SK-N-MC (cell line): ENCODE measurements around the gene HBD.

Experiments used
- DNase-seq: peaks from one replicate; pipeline ENCODE4 v3.0.0-alpha.2; 2011; ENCODE audit warnings: low read depth, low spot score
- H3K27ac ChIP-seq: fragments of 200-600 bp; sonication (generic); 2 replicates; pipeline ENCODE4 v1.5.1; 2016; ENCODE audit warnings: mixed run types
- H3K36me3 ChIP-seq: fragments of 200-600 bp; sonication (generic); 2 replicates; pipeline ENCODE4 v1.6.1; 2017; ENCODE audit warnings: antibody characterized with exemption, low read length, mixed read lengths; ENCODE audit not compliant: insufficient read depth
- H3K4me3 ChIP-seq: fragments of 200-600 bp; sonication (generic); 2 replicates; pipeline ENCODE4 v1.5.1; 2016
- H3K9ac ChIP-seq: fragments of 200-600 bp; sonication (generic); 2 replicates; pipeline ENCODE4 v1.8.0; 2017; ENCODE audit warnings: mixed run types, mixed read lengths; ENCODE audit not compliant: insufficient read length
- H3K9me3 ChIP-seq: fragments of 200-600 bp; sonication (generic); 2 replicates; pipeline ENCODE4 v1.6.1; 2017; ENCODE audit warnings: low read depth, mild to moderate bottlenecking, antibody characterized with exemption, low read length, moderate library complexity, mixed read lengths
- EZH2 ChIP-seq: fragments of 200-600 bp; sonication (generic); IDR thresholded peaks from one replicate; pipeline ENCODE4 v1.6.1; 2017; ENCODE audit warnings: antibody characterized with exemption
- FOXP2 ChIP-seq: optimal IDR thresholded peaks from 2 replicates; pipeline ENCODE3; 2011; ENCODE audit warnings: mild to moderate bottlenecking, moderate library complexity; ENCODE audit not compliant: insufficient read depth; ENCODE audit errors: extremely low read length, control extremely low read depth
- POLR2AphosphoS5 ChIP-seq: IDR thresholded peaks from 2 replicates; pipeline ENCODE4 v1.6.1; 2012; ENCODE audit warnings: mild to moderate bottlenecking, low read depth, low read length, borderline replicate concordance

HBD gene

GRCh38 chr11:5245155-5245554, 10.9 kb upstream of the HBD start:
- Histone ChIP-seq H3K4me3 (no peak overlapping the region), H3K9me3 (no peaks in the 10 kb centered on the region), H3K27ac (no peak overlapping the region), H3K9ac (no peak overlapping the region), H3K36me3 (no peaks in the 10 kb centered on the region)
- TF ChIP-seq FOXP2 (no peak), POLR2AphosphoS5 (no peak), EZH2 (no peak)
- no peak for DNase-seq

- no peak for DNase-seq
- Histone ChIP-seq H3K9ac (no peak overlapping the region), H3K36me3 (no peaks in the 10 kb centered on the region), H3K4me3 (no peak overlapping the region), H3K9me3 (no peaks in the 10 kb centered on the region), H3K27ac (no peak overlapping the region)
- TF ChIP-seq POLR2AphosphoS5 (no peak), FOXP2 (no peak), EZH2 (no peak)
Measured at GRCh38 chr11:5243816-5244180, 9.5 kb upstream of the HBD start.

GRCh38 chr11:5242933-5243815, 8.9 kb upstream of the HBD start:
- DNase-seq = no peak
- no peaks in the 10 kb centered on the region for H3K36me3 ChIP-seq
- no peak overlapping the region for H3K9ac ChIP-seq
- no peaks in the 10 kb centered on the region for H3K9me3 ChIP-seq
- TF ChIP-seq EZH2 = no peak
- H3K27ac ChIP-seq = no peak overlapping the region
- H3K4me3 ChIP-seq = no peak overlapping the region

GRCh38 chr11:5242208-5242607, 7.9 kb upstream of the HBD start:
- H3K9ac ChIP-seq = no peak overlapping the region
- H3K4me3 ChIP-seq = no peak overlapping the region
- DNase-seq = no peak
- TF ChIP-seq FOXP2 (no peak), EZH2 (no peak), POLR2AphosphoS5 (no peak)
- H3K36me3 ChIP-seq = no peaks in the 10 kb centered on the region
- H3K27ac ChIP-seq = no peak overlapping the region
- no peaks in the 10 kb centered on the region for H3K9me3 ChIP-seq

GRCh38 chr11:5241458-5241857, 7.2 kb upstream of the HBD start:
- TF ChIP-seq POLR2AphosphoS5 (no peak), FOXP2 (no peak), EZH2 (no peak)
- no peak overlapping the region for H3K9ac ChIP-seq
- no peak for DNase-seq
- H3K9me3 ChIP-seq = no peaks in the 10 kb centered on the region
- no peak overlapping the region for H3K27ac ChIP-seq
- no peak overlapping the region for H3K4me3 ChIP-seq
- H3K36me3 ChIP-seq = no peaks in the 10 kb centered on the region

GRCh38 chr11:5240458-5240857, 6.2 kb upstream of the HBD start:
- H3K9me3 ChIP-seq = no peaks in the 10 kb centered on the region
- no peak for DNase-seq
- no peak overlapping the region for H3K4me3 ChIP-seq
- no peaks in the 10 kb centered on the region for H3K36me3 ChIP-seq
- H3K9ac ChIP-seq = no peak overlapping the region
- H3K27ac ChIP-seq = no peak overlapping the region
- no peak for TF ChIP-seq FOXP2
- no peak for TF ChIP-seq POLR2AphosphoS5
- no peak for TF ChIP-seq EZH2

- Histone ChIP-seq H3K9me3 (no peaks in the 10 kb centered on the region), H3K27ac (no peak overlapping the region), H3K36me3 (no peaks in the 10 kb centered on the region), H3K4me3 (no peak overlapping the region), H3K9ac (no peak overlapping the region)
- TF ChIP-seq FOXP2 (no peak), POLR2AphosphoS5 (no peak), EZH2 (no peak)
- no peak for DNase-seq
Measured at GRCh38 chr11:5240056-5240455, 5.8 kb upstream of the HBD start.

- H3K4me3 ChIP-seq = no peak overlapping the region
Measured at GRCh38 chr11:5239046-5239445, 4.8 kb upstream of the HBD start.

GRCh38 chr11:5238486-5238885, 4.2 kb upstream of the HBD start:
- no peak for DNase-seq
- H3K36me3 ChIP-seq = no peaks in the 10 kb centered on the region
- no peak overlapping the region for H3K9ac ChIP-seq
- TF ChIP-seq FOXP2 (no peak), EZH2 (no peak), POLR2AphosphoS5 (no peak)
- H3K4me3 ChIP-seq = no peak overlapping the region
- H3K9me3 ChIP-seq = no peaks in the 10 kb centered on the region
- H3K27ac ChIP-seq = no peak overlapping the region

More at GRCh38 chr11:5239046-5239445, 4.8 kb upstream of the HBD start:
- Histone ChIP-seq H3K9me3 (no peaks in the 10 kb centered on the region), H3K27ac (no peak overlapping the region), H3K9ac (no peak overlapping the region), H3K36me3 (no peaks in the 10 kb centered on the region)
- no peak for DNase-seq
- no peak for TF ChIP-seq FOXP2
- TF ChIP-seq POLR2AphosphoS5 = no peak
- TF ChIP-seq EZH2 = no peak
